Measurements from ENCODE around the gene TAL1.

TAL1 gene

GRCh38 chr1:47229886-47230691 lies 1.9 kb downstream of the TAL1 start:
- no peak for DNase-seq (ENCODE audit: low read depth in 2 of 2)

DNA sequence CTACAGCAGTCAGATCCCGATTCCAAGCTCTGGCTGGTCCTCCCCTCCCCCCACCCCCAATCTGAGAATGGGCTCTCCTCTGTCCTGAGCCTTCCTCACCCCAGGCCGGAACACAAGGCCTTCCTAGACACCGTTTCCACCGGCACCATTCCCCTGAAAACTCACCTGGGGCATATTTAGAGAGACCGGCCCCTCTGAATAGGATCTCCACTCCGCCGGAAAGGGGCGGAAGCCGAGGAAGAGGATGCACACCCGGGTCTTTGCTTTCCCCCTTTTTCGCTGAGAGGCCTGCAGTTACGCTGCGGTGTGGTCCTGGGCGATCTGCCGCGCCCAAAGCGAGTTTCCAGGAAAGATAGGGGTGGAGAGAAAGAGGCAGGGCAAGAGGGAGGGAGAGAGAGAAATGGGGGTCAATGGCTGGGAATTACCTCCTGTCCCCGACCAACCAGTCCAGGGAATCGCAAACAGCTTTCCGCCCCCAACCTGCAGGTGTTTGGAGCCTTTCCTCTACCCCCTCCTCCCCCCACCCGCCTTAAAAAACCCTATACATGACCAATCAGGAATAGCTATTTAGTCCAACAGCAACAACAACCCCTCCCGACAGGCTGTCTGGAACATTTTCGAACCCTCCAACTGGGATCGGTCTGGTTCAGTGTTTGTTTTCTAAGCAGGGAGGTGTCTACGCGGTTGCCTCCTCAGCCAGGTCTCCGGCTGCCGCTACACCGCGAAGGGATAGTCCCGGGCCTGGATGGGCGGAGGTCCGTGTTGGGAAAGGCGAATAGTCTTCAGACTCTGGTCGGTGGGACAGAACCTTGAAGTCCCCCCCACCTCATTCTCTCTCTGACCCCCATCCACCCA lies 2.8 kb downstream of the TAL1 start:
- no peak for DNase-seq (ENCODE audit: low read depth in 2 of 2)

DNA sequence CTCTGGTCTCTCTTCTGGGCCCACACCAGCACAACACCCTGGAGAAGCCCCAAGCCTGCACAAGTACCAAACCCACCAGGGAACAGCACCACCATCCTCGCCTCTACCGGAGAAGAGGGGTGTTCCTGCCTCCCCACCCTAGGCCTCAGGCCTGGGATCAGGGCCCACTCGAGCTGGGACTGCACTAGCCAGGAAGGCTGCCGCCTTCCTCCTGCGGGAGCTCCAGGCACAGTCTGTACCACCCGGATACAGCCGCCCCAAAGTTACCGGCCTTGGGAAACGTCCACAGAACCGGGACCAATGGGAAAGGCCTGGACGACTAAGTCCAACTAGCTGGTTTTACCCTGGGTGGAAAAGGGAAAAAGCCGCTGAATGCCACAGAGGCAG lies 3.4 kb downstream of the TAL1 start:
- no peak for DNase-seq (ENCODE audit: low read depth in 2 of 2)

- DNase-seq (ENCODE audit: low read depth in 2 of 2), result no peak
These were observed 4.4 kb downstream of the TAL1 start for GRCh38 chr1:47227341-47228232.

GRCh38 chr1:47226839-47227215 lies 5.2 kb downstream of the TAL1 start:
- DNase-seq (ENCODE audit: low read depth in 2 of 2), result no peak

GRCh38 chr1:47226121-47226838 lies 5.7 kb downstream of the TAL1 start:
- DNase-seq (ENCODE audit: low read depth in 2 of 2), result no peak

DNA sequence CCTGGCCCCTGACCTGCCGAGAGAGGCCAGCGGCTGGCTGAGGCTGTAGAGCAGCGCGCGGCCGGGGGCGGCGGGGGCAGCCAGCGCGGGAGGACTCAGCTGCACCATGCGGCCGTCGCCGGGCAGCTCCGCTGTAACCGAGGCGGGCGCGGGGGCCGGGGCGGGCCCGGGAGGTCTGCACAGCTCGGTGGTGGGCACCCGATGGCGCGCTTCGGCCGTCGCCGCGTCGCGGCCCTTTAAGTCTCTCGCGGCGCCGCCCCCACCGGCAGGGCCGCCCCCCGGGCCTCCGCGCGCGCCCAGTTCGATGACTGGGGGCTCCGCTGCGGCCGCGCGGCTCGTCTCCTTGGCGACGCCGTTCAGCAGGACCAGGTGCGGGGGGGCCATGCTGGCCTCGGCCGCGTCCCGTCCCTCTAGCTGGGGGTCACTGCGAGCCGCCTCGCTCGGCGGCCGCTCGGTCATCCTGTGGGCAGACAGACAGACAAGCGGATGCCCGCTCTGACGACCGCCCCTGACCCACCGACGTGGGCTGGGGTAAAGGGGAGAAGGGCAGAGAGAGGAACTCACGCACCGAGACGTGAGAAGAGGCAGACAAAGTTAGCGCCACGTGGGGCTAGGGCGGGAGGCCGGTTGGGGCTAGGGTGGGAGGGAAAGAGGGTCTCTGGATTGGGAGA lies 6.5 kb downstream of the TAL1 start:
- no peak for DNase-seq (ENCODE audit: low read depth in 2 of 2)

GRCh38 chr1:47224676-47225399 lies 7.2 kb downstream of the TAL1 start:
- no peak for DNase-seq (ENCODE audit: low read depth in 2 of 2)

- DNase-seq (ENCODE audit: low read depth in 2 of 2), result no peak
These were observed 7.9 kb downstream of the TAL1 start for GRCh38 chr1:47223921-47224675.

DNA sequence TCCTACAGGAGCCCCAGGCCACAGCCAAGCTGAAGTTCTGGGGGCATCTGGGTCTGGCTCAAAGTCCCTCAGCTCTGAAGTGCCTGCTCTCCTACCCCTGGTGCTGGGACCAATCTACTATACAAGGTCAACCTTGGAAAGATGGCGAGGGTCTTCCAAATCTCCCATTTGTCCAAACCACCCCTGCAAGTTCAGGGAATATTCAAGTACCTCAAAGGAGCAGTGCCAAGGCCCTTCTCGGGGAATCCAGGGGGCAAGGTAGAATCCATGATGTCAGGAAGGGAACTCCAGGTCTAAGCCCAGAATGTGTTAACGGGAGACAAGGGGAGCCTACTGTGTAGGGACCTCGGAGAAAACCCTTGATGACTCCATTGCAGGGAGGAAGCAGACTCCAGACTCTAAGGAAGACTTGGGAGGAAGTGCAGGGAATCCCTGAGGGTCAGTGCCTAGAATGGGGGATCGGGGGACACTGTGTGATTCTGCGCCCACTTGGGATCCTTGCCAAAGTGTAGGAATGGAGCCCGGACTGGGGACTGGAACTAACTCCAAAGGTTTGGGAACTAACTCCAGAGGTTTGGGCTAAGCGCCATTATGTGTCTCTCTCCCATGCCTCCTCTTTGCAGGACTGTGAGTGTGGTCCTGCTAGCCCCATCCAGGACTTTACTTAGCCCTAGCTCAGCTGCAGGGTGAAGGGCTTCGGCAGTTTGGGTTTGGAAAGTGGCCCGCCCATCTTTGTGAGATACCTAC lies 8.7 kb downstream of the TAL1 start:
- DNase-seq (ENCODE audit: low read depth in 2 of 2), result no peak

DNA sequence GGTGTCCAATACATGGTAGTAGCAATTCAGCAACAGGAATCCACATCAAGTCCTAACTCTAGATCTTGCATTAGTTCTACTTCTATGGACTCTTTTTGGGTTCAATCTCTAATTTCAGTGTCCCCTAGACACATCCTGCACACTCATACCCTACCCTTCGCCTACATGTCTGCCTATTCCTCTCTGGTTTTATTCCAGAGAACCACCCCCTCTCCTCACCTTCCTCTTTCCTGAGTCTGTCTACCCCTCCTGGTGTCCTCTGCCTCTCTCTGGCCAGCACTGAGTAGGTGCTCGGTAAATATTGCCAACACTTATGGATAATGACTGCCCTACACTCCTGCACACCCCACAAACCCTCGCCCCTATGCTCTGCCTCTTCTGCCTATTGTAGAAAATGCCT lies 9.5 kb downstream of the TAL1 start:
- DNase-seq (ENCODE audit: low read depth in 2 of 2), result no peak

GRCh38 chr1:47219590-47220220 lies 12.3 kb downstream of the TAL1 start:
- DNase-seq (ENCODE audit: low read depth in 2 of 2), result no peak

DNA sequence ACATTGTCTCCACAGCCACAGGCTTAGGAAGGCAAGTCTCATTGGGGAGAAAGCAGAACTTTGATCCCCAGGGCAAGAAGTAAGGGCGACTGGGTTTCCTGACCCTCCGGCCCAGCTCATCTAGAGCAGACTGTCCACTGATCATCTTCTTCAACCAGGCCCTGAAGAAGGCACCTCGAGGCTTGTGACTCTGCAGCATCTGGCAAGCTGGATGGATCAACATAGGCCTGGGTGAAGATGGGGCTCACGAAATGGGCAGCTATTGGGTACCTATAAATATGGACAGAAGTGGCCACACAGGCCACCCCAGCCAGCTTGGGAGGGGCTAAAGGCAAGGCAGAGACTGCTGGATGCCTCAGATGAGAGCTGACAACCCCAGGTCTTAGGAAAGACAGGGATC lies 13.0 kb downstream of the TAL1 start:
- no peak for DNase-seq (ENCODE audit: low read depth in 2 of 2)

DNA sequence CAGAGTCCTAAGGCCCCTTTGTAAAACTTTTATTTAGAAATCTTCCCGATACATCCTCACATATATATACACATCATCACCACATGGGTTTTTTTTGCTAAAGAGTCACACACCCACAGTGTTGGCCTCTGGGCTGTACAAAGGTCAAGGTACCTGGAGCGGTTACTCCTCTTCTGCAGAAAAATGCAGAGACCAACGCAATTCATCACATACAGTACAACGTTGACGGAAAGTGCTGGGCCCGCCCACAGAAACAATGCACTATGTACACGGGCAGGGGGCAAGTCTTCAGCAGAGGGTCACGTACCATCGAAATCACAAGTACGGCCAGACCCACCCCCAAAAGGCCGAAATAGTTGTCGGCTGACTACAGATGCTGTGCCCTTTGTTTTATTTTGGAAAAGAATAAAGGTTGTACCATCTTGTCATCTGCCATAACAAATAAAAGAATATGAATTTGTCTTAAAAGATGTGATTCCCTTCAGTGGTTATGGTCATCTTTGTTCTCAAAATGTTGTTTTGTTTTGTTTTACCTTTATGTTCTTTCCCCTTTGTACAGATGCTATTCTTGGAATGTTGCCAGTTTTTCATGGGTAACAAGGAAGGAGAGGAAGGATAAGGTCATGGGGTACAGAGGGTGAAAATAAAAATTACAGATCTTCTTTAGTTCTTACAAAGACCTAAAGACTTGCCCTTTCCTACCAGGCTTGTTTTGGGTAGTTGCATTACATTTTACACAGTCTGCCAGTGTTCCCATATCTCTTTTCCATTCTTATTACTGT lies 15.6 kb downstream of the TAL1 start:
- DNase-seq (ENCODE audit: low read depth in 2 of 2), result no peak

DNA sequence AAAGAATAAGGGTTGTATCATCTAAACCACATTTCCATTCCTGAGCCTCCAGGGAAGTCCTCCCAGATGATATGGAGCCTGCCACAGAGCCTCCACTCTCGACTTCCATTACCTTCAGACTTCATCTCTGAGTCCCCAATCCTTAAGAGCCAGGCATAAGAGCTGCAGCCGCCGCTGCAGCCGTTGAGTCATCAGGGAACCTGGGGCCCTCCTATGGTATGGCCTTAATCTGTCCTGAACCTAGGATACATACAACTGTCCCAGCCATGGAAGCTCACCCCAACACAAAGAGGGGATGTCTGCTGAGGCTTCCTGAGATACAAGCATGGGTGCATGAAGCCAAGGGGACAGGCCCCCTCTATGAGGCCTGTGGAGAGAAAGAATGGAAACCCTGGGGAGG lies 16.3 kb downstream of the TAL1 start:
- DNase-seq (ENCODE audit: low read depth in 2 of 2), result no peak

GRCh38 chr1:47214549-47214948 lies 17.5 kb downstream of the TAL1 start:
- DNase-seq (ENCODE audit: low read depth in 2 of 2), result no peak

- DNase-seq (ENCODE audit: low read depth in 2 of 2), result no peak
These were observed 18.6 kb downstream of the TAL1 start for GRCh38 chr1:47213230-47213963.
